ENCODE results near the gene NKIRAS2. TPM values are rescaled to one million over a fixed set of nuclear protein-coding genes. Genes with fewer than 3 reads are reported as not detected.

NKIRAS2 gene
- total and polyA plus RNA-seq, 2 donors (not counting 3 experiments of a cell fraction or from before 2014, with no cell fraction given): 57.3 to 87.6 TPM

GRCh38 chr17:42041619-42042018, 21.7 kb downstream of the NKIRAS2 start:
- intact Hi-C loops (cut with micrococcal nuclease): no loop called here
- no peak overlapping the region for H3K4me2 ChIP-seq (ENCODE audit: insufficient read depth, low read length)

More at GRCh38 chr17:42041619-42042018, 21.7 kb downstream of the NKIRAS2 start:
- Histone ChIP-seq H4K20me1 (replicated peaks; ENCODE audit: control insufficient read depth, extremely low read depth, insufficient read depth, low read length) (no peaks in the 10 kb centered on the region), H3K36me3 (ENCODE audit: control insufficient read depth in 2 of 2, extremely low read depth in 1 of 2, insufficient read depth in 2 of 2, low read length in 2 of 2) (no peaks in the 10 kb centered on the region), H3K9ac (replicated peaks; ENCODE audit: extremely low read depth, insufficient read depth, low read length) (no peak overlapping the region), H3K27ac (ENCODE audit: insufficient read depth, low read depth, low read length) (no peak overlapping the region), H3K4me3 (replicated peaks in 1 of 3; ENCODE audit: insufficient read depth in 1 of 3, low read depth in 1 of 3, low read length in 3 of 3) (no peak overlapping the region), H3K4me1 (ENCODE audit: control insufficient read depth, extremely low read depth, insufficient read depth, low read length) (no peaks in the 10 kb centered on the region), H3K9me3 (replicated peaks; ENCODE audit: control insufficient read depth, insufficient read depth, low read length) (no peaks in the 10 kb centered on the region), H3K79me2 (ENCODE audit: control insufficient read depth, insufficient read depth, low read length) (no peaks in the 10 kb centered on the region), H3K9me1 (replicated peaks; ENCODE audit: control insufficient read depth, extremely low read depth, insufficient read depth, low read length) (no peaks in the 10 kb centered on the region), H2AFZ (ENCODE audit: low read depth, low read length) (no peak overlapping the region), H3K27me3 (ENCODE audit: control insufficient read depth in 2 of 2, insufficient read depth in 2 of 2, low read length in 2 of 2) (no peaks in the 10 kb centered on the region)
- BruUV-seq (replicated peaks): no TSS peak
- DNase-seq (ENCODE audit: low read depth, low spot score) (no peak), FAIRE-seq (no peak)
- TF ChIP-seq MAX (IDR thresholded peaks at IDR 0.05; ENCODE audit: insufficient read depth, insufficient read length) (no peak), POLR2AphosphoS5 (IDR thresholded peaks at IDR 0.05; ENCODE audit: insufficient read depth, low read depth, low read length) (no peak), EZH2 (IDR thresholded peaks at IDR 0.05; ENCODE audit: borderline replicate concordance, low read depth, low read length, severe bottlenecking) (no peak), MYC (IDR thresholded peaks at IDR 0.05; ENCODE audit: low read depth, low read length) (no peak), JUN (IDR thresholded peaks at IDR 0.05; ENCODE audit: borderline replicate concordance, insufficient read depth, insufficient read length, low read depth) (no peak), POLR2A (IDR thresholded peaks at IDR 0.05; ENCODE audit: low read depth, low read length) (no peak), FOS (IDR thresholded peaks at IDR 0.05; ENCODE audit: borderline replicate concordance, insufficient read depth, low read length) (no peak), GATA2 (IDR thresholded peaks at IDR 0.05; ENCODE audit: insufficient read depth, insufficient read length, low read depth, low read length) (no peak)
- TF ChIP-seq, protein P1, sequence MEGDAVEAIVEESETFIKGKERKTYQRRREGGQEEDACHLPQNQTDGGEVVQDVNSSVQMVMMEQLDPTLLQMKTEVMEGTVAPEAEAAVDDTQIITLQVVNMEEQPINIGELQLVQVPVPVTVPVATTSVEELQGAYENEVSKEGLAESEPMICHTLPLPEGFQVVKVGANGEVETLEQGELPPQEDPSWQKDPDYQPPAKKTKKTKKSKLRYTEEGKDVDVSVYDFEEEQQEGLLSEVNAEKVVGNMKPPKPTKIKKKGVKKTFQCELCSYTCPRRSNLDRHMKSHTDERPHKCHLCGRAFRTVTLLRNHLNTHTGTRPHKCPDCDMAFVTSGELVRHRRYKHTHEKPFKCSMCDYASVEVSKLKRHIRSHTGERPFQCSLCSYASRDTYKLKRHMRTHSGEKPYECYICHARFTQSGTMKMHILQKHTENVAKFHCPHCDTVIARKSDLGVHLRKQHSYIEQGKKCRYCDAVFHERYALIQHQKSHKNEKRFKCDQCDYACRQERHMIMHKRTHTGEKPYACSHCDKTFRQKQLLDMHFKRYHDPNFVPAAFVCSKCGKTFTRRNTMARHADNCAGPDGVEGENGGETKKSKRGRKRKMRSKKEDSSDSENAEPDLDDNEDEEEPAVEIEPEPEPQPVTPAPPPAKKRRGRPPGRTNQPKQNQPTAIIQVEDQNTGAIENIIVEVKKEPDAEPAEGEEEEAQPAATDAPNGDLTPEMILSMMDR (IDR thresholded peaks at IDR 0.05; ENCODE audit: extremely low read depth in 1 of 2, insufficient read depth in 1 of 2, low read depth in 1 of 2, low read length in 2 of 2): no peak
- CTCF ChIA-PET: interaction anchor here (0.8 to 3.2 kb wide), 7 partner anchors 8 to 60 kb away, joined by 3 to 21 read pairs (median 8); partner anchors contain the start of gene NKIRAS2
- POLR2A ChIA-PET: no interaction called here
- dilution Hi-C loops (cut with MboI; ENCODE audit: extremely low pct_ligation_motif_present, low sequenced_read_pairs): no loop called here
